ENCODE results near the gene LMNTD1.

The LMNTD1 gene

DNA sequence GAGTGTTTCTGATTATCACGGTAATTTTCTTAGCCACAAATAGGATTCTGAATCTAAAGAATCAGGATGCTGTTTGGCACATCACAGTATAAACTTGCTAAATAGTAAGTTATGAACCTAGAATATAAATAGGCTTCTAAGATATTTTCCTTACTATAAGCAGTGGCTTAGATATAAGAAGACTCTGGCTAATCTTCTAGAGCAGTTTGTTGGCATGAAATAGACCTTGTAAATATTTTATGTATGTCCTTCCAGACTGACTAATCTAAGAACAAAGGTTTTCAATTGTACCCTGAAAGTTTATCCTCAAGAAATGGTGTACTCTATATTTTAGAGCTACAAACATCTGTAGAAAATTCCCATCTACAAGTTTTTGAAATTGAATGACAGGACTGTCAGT, 48.3 kb downstream of the LMNTD1 start:
- H3K4me3 ChIP-seq (ENCODE audit: low read depth, low read length) = no peak overlapping the region
- no peak for TF ChIP-seq CTCF (IDR thresholded peaks at IDR 0.05; ENCODE audit: low read depth, low read length)

DNA sequence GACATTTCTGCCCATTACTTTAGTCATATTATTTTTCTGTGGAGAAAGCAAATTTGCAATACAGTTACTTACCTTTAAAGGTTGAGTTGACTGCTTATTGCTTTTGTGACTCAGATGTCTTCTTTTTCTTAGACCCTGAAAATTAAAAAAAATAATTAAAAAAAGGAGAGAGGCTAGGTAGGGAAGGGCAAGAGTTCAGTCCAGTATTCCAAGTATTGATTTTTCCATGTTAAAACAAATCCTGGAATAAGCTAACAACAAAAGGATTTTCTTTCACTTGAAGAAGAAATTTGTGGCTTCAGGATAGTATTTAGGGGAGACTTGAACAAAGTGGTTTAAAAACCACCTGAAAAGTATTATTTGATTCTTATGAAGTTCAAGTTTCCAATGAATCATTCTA, 49.4 kb downstream of the LMNTD1 start:
- no peak for DNase-seq (ENCODE audit: low read depth, low spot score)
- no peak overlapping the region for H3K4me3 ChIP-seq (ENCODE audit: low read depth, low read length)
- in situ Hi-C loops (cut with HindIII; ENCODE audit: low sequenced_read_pairs) = no loop called here
- no peak for TF ChIP-seq CTCF (IDR thresholded peaks at IDR 0.05; ENCODE audit: low read depth, low read length)

More for the DNA sequence above, 48.3 kb downstream of the LMNTD1 start:
- DNase-seq (ENCODE audit: low read depth, low spot score) = no peak
- in situ Hi-C loops (cut with HindIII; ENCODE audit: low sequenced_read_pairs) = no loop called here

DNA sequence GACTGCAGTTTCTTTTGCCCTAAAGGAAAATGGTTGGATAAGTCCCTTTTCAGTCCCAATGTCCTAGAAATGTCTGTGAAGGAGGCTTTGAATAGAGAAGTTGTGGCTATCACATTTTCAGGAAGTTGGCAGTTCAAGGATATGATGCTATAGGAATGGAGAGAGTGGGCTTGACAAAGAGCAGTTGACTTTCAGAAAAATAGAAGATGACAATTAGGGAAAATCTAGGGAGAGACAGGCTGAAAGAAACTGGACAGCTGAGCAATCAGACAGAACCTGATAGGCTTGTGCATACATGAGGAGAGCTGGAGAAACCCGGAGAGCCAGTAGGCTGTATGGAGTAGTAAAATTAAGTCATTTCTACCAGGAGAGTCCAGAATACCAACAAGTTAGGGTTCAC, 50.5 kb downstream of the LMNTD1 start:
- DNase-seq (ENCODE audit: low read depth, low spot score) = no peak
- in situ Hi-C loops (cut with HindIII; ENCODE audit: low sequenced_read_pairs) = no loop called here
- no peak overlapping the region for H3K4me3 ChIP-seq (ENCODE audit: low read depth, low read length)
- no peak for TF ChIP-seq CTCF (IDR thresholded peaks at IDR 0.05; ENCODE audit: low read depth, low read length)

- DNase-seq (ENCODE audit: low read depth, low spot score) = no peak
- no peak overlapping the region for H3K4me3 ChIP-seq (ENCODE audit: low read depth, low read length)
- in situ Hi-C loops (cut with HindIII; ENCODE audit: low sequenced_read_pairs) = no loop called here
- TF ChIP-seq CTCF (IDR thresholded peaks at IDR 0.05; ENCODE audit: low read depth, low read length) = no peak
These were observed 51.0 kb downstream of the LMNTD1 start for GRCh38 chr12:25502118-25502517.

- no peak for DNase-seq (ENCODE audit: low read depth, low spot score)
- in situ Hi-C loops (cut with HindIII; ENCODE audit: low sequenced_read_pairs) = no loop called here
- H3K4me3 ChIP-seq (ENCODE audit: low read depth, low read length) = no peak overlapping the region
- no peak for TF ChIP-seq CTCF (IDR thresholded peaks at IDR 0.05; ENCODE audit: low read depth, low read length)
These were observed 51.5 kb downstream of the LMNTD1 start for GRCh38 chr12:25501549-25501948.

- H3K4me3 ChIP-seq (ENCODE audit: low read depth, low read length) = no peak overlapping the region
- no peak for DNase-seq (ENCODE audit: low read depth, low spot score)
- in situ Hi-C loops (cut with HindIII; ENCODE audit: low sequenced_read_pairs) = no loop called here
- TF ChIP-seq CTCF (IDR thresholded peaks at IDR 0.05; ENCODE audit: low read depth, low read length) = no peak
These were observed 52.4 kb downstream of the LMNTD1 start for GRCh38 chr12:25500651-25501050.

DNA sequence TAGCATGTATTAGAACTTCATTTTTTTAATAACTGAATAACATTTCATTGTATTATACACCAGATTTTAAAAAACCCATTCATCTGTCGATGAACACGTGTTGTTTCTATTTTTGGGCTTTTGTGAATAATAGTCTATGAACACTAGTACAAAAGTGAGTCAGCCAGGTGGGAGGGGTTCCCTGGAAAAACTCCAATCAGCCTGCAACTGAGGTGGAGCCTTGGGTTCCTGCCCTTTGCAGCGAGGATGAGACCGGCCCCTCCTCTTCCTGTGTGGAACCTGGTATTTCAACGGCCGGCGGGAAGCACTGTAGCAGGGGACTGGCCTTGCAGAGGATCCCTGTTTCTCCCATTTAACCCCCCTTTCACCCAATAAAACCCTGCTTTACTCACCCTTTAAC, 56.1 kb downstream of the LMNTD1 start:
- H3K4me3 ChIP-seq (ENCODE audit: low read depth, low read length) = no peak overlapping the region
- no peak for TF ChIP-seq CTCF (IDR thresholded peaks at IDR 0.05; ENCODE audit: low read depth, low read length)
- DNase-seq (ENCODE audit: low read depth, low spot score) = no peak
- in situ Hi-C loops (cut with HindIII; ENCODE audit: low sequenced_read_pairs) = no loop called here
